ENCODE results near the gene PTEN. TPM values are rescaled to one million over a fixed set of nuclear protein-coding genes. Genes with fewer than 3 reads are reported as not detected.

The PTEN gene
- total and polyA plus RNA-seq, 9 of the 15 experiments (the other 6 are each of a cell fraction or from before 2014, with no cell fraction given): 8.4 to 56.9 (median 22.2) TPM

- TF ChIP-seq, protein P1, sequence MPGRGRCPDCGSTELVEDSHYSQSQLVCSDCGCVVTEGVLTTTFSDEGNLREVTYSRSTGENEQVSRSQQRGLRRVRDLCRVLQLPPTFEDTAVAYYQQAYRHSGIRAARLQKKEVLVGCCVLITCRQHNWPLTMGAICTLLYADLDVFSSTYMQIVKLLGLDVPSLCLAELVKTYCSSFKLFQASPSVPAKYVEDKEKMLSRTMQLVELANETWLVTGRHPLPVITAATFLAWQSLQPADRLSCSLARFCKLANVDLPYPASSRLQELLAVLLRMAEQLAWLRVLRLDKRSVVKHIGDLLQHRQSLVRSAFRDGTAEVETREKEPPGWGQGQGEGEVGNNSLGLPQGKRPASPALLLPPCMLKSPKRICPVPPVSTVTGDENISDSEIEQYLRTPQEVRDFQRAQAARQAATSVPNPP (IDR thresholded peaks at IDR 0.05; ENCODE audit: borderline replicate concordance, insufficient read depth, insufficient read length): no peak
- TF ChIP-seq, protein P2, sequence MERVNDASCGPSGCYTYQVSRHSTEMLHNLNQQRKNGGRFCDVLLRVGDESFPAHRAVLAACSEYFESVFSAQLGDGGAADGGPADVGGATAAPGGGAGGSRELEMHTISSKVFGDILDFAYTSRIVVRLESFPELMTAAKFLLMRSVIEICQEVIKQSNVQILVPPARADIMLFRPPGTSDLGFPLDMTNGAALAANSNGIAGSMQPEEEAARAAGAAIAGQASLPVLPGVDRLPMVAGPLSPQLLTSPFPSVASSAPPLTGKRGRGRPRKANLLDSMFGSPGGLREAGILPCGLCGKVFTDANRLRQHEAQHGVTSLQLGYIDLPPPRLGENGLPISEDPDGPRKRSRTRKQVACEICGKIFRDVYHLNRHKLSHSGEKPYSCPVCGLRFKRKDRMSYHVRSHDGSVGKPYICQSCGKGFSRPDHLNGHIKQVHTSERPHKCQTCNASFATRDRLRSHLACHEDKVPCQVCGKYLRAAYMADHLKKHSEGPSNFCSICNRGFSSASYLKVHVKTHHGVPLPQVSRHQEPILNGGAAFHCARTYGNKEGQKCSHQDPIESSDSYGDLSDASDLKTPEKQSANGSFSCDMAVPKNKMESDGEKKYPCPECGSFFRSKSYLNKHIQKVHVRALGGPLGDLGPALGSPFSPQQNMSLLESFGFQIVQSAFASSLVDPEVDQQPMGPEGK (CRISPR knock-in tag; IDR thresholded peaks at IDR 0.05; ENCODE audit: borderline replicate concordance): no peak
- peak in 1 of 3 experiments; percentile 16; a peak in 1 of 6 replicates for TF ChIP-seq CTCF (IDR thresholded peaks at IDR 0.05 in 2 of 3, conservative IDR thresholded peaks at IDR 0.05 in 1 of 3; ENCODE audit: insufficient read depth in 2 of 3, low read depth in 1 of 3, low read length in 3 of 3)
- TF ChIP-seq, protein P3, sequence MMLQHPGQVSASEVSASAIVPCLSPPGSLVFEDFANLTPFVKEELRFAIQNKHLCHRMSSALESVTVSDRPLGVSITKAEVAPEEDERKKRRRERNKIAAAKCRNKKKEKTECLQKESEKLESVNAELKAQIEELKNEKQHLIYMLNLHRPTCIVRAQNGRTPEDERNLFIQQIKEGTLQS (IDR thresholded peaks at IDR 0.05): peak; percentile 34; the same call in 1 of the 2 replicates
- TF ChIP-seq, protein P3 (CRISPR knock-in tag; conservative IDR thresholded peaks at IDR 0.05): no peak
- TF ChIP-seq ZNF696 (CRISPR knock-in tag; conservative IDR thresholded peaks at IDR 0.05): no peak
- TF ChIP-seq TRIM24 (IDR thresholded peaks at IDR 0.05): no peak
- 0 out of 2 replicates have a peak, but pooled peaks have one; percentile 52 for TF ChIP-seq HDAC2 (IDR thresholded peaks at IDR 0.05)
- peak; percentile 2 for TF ChIP-seq MEIS2 (IDR thresholded peaks at IDR 0.05; ENCODE audit: partially characterized antibody)
- no peak for TF ChIP-seq TBP (optimal IDR thresholded peaks at IDR 0.05; ENCODE audit: low read depth, low read length)
- peak; percentile 33; the same call in 1 of the 2 replicates for TF ChIP-seq CTBP1 (IDR thresholded peaks at IDR 0.05; ENCODE audit: borderline replicate concordance)
- TF ChIP-seq PHF21A (IDR thresholded peaks at IDR 0.05; ENCODE audit: borderline replicate concordance, low read depth): peak; percentile 23; the same call in 1 of the 2 replicates
- TF ChIP-seq, protein P4, sequence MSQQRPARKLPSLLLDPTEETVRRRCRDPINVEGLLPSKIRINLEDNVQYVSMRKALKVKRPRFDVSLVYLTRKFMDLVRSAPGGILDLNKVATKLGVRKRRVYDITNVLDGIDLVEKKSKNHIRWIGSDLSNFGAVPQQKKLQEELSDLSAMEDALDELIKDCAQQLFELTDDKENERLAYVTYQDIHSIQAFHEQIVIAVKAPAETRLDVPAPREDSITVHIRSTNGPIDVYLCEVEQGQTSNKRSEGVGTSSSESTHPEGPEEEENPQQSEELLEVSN (IDR thresholded peaks at IDR 0.05; ENCODE audit: borderline replicate concordance in 1 of 2, extremely low read depth in 1 of 2, insufficient read depth in 1 of 2, insufficient read length in 1 of 2, low read depth in 1 of 2, low read length in 1 of 2, poor library complexity in 1 of 2, severe bottlenecking in 1 of 2): peak in 1 of 2 experiments; percentile 12
Measured at GRCh38 chr10:87818505-87819288, 44.7 kb upstream of the PTEN start (continued).

Measured in K562 (cell line).